Ovary (tissue), 3 donors: ENCODE results near the gene CDK3.

Experiments
- CTCF ChIP-seq, 3 donors: fragments of 450-650 bp in 2 of 3; fragments of 200-600 bp in 1 of 3; IDR thresholded peaks; one replicate each; pipeline versions ENCODE4 v1.5.1 to v1.8.0; 2016 to 2022; ENCODE audit warnings: antibody characterized with exemption in 3 of 3, mild to moderate bottlenecking in 1 of 3
- EP300 ChIP-seq: sonication (generic); formaldehyde crosslinking; IDR thresholded peaks from one replicate; pipeline ENCODE4 v1.6.1; 2017; ENCODE audit warnings: antibody characterized with exemption
- POLR2A ChIP-seq: fragments of 450-650 bp; IDR thresholded peaks from one replicate; pipeline ENCODE4 v1.6.1; 2017; ENCODE audit warnings: antibody characterized with exemption, mild to moderate bottlenecking, moderate library complexity
- donor health status: DM: no; HTN: no; CAD: no.

GRCh38 chr17:75981019-75981615 lies 19.5 kb upstream of the CDK3 start:
- TF ChIP-seq CTCF (IDR thresholded peaks at IDR 0.05) (no peak), POLR2A (no peak), EP300 (no peak)
